ENCODE data around the gene HCN4. TPM values are rescaled to one million over a fixed set of nuclear protein-coding genes. Genes with fewer than 3 reads are reported as not detected.

The HCN4 gene
- total and polyA plus RNA-seq, 4 donors: not detected

- no peak for TF ChIP-seq REST (IDR thresholded peaks at IDR 0.05)
- TF ChIP-seq EGR1 (IDR thresholded peaks at IDR 0.05; ENCODE audit: low read depth in 2 of 2): no peak
- no peak for TF ChIP-seq GABPA (IDR thresholded peaks at IDR 0.05 in 1 of 2, conservative IDR thresholded peaks at IDR 0.05 in 1 of 2)
- TF ChIP-seq NR2F2 (IDR thresholded peaks at IDR 0.05): no peak
- no peak for TF ChIP-seq HNF4G (IDR thresholded peaks at IDR 0.05)
- TF ChIP-seq SP1 (IDR thresholded peaks at IDR 0.05): no peak
- TF ChIP-seq FOXA1 (IDR thresholded peaks at IDR 0.05): no peak
- TF ChIP-seq JUND (IDR thresholded peaks at IDR 0.05): no peak
- no peak for TF ChIP-seq HNF4A (conservative IDR thresholded peaks at IDR 0.05)
- TF ChIP-seq RXRA (IDR thresholded peaks at IDR 0.05): no peak
These were observed 19.6 kb downstream of the HCN4 start (continued) for GRCh38 chr15:73349191-73349590.

- no peak overlapping the region for H3K27ac ChIP-seq (ENCODE audit: low read depth in 1 of 2, low read length in 2 of 2)
- H3K9me3 ChIP-seq (ENCODE audit: control insufficient read depth in 4 of 4, low read length in 3 of 4): peaks cover 0 to 2% (median 0%) of the 10 kb centered on the region in 4 donors
- no peaks in the 10 kb centered on the region for H3K4me1 ChIP-seq (ENCODE audit: control insufficient read depth in 4 of 4, insufficient read depth in 4 of 4, low read length in 3 of 4)
- no peak for TF ChIP-seq RAD21 (IDR thresholded peaks at IDR 0.05)
- peak; percentile 100 for TF ChIP-seq REST (IDR thresholded peaks at IDR 0.05)
- H3K4me3 ChIP-seq (ENCODE audit: low read depth in 1 of 3, low read length in 3 of 3): no peak overlapping the region
- H3K27me3 ChIP-seq (ENCODE audit: control insufficient read depth in 4 of 4, insufficient read depth in 4 of 4, low read length in 3 of 4): peaks cover 0 to 6% (median 3%) of the 10 kb centered on the region in 4 donors
- DNase-seq (ENCODE audit: low spot score): peak; percentile 73
- H3K36me3 ChIP-seq (ENCODE audit: control insufficient read depth in 4 of 4, insufficient read depth in 3 of 4, low read depth in 1 of 4, low read length in 3 of 4): no peaks in the 10 kb centered on the region
- H3K9ac ChIP-seq (ENCODE audit: low read depth in 1 of 2, low read length in 2 of 2): no peak overlapping the region
- WGBS: 18% methylated on average over 9 of the region's 9 CpGs
These were observed 21.9 kb downstream of the HCN4 start for GRCh38 chr15:73346735-73347312.

GRCh38 chr15:73345658-73346057 is 23.1 kb downstream of the HCN4 start:
- no peaks in the 10 kb centered on the region for H3K4me1 ChIP-seq (ENCODE audit: control insufficient read depth in 4 of 4, insufficient read depth in 4 of 4, low read length in 3 of 4)
- peaks cover 0 to 2% (median 0%) of the 10 kb centered on the region in 4 donors for H3K9me3 ChIP-seq (ENCODE audit: control insufficient read depth in 4 of 4, low read length in 3 of 4)
- no peak overlapping the region for H3K9ac ChIP-seq (ENCODE audit: low read depth in 1 of 2, low read length in 2 of 2)
- TF ChIP-seq YY1 (IDR thresholded peaks at IDR 0.05): no peak
- TF ChIP-seq RAD21 (IDR thresholded peaks at IDR 0.05): no peak
- TF ChIP-seq ZBTB33 (IDR thresholded peaks at IDR 0.05): no peak
- peaks cover 0 to 5% (median 1%) of the 10 kb centered on the region in 4 donors for H3K27me3 ChIP-seq (ENCODE audit: control insufficient read depth in 4 of 4, insufficient read depth in 4 of 4, low read length in 3 of 4)
- no peak overlapping the region for H3K4me3 ChIP-seq (ENCODE audit: low read depth in 1 of 3, low read length in 3 of 3)
- H3K36me3 ChIP-seq (ENCODE audit: control insufficient read depth in 4 of 4, insufficient read depth in 3 of 4, low read depth in 1 of 4, low read length in 3 of 4): no peaks in the 10 kb centered on the region
- DNase-seq (ENCODE audit: low spot score): no peak
- 85% methylated on average over 7 of the region's 7 CpGs for WGBS
- no peak overlapping the region for H3K27ac ChIP-seq (ENCODE audit: low read depth in 1 of 2, low read length in 2 of 2)
